HG03432 (cell line): ENCODE measurements around the gene MOB1A.
"Not testable (repeated sequence)": the region's sequence is repeated elsewhere in the genome, so short reads cannot be mapped to it uniquely, and the experiment has no call there.

Source experiments
- ATAC-seq: cut with Tn5 transposase; IDR thresholded peaks from one replicate; pipeline ENCODE4 v1.9.1; 2021; ENCODE audit warnings: mild to moderate bottlenecking, moderate library complexity; ENCODE audit not compliant: unreplicated experiment

Gene MOB1A

DNA sequence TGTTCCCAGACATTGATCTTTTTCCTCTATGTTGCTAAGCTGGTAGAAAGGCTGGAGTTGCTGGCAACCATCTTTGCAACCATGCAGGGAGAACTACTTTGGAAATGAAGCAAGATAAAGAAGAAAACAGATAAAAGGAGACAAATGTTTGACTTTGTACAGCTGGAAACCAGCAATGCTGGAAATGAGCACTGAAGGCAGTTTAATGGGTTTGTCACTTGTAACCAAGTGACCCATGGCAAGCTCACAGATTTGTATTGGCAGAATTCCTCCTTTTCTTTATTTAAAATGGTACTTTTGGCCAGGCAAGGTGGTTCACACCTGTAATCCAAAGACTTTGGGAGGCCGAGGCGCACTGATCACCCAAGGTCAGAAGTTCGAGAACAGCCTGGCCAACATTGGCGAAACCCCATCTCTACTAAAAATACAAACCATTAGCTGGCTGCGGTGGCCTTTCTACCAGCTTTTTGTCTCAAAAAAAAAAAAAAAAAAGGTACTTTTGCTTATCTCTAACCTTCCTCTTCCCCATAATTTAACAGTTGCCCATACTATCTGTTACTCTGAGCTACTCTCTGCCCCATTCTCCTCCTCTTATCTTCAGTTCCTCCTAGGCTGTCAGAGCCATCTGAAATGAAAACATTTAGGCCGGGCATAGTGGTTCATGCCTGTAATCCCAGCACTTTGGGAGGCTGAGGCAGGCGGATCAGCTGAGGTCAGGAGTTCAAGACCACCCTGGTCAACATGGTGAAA, 28.9 kb downstream of the MOB1A start:
- no peak for ATAC-seq

DNA sequence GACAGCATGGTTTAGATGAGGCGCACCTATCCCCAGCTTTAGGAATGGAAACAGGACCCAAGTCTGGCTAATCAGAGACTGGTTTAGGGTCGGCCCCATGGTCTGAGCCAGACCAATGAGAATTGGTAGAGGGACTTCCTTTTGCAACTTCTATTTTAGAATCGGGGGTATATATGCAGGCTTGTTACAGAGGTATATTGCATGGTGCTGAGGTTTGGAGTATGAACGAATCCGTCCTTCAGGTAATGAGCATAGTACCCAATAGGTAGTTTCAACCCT, 29.5 kb downstream of the MOB1A start:
- no peak for ATAC-seq

DNA sequence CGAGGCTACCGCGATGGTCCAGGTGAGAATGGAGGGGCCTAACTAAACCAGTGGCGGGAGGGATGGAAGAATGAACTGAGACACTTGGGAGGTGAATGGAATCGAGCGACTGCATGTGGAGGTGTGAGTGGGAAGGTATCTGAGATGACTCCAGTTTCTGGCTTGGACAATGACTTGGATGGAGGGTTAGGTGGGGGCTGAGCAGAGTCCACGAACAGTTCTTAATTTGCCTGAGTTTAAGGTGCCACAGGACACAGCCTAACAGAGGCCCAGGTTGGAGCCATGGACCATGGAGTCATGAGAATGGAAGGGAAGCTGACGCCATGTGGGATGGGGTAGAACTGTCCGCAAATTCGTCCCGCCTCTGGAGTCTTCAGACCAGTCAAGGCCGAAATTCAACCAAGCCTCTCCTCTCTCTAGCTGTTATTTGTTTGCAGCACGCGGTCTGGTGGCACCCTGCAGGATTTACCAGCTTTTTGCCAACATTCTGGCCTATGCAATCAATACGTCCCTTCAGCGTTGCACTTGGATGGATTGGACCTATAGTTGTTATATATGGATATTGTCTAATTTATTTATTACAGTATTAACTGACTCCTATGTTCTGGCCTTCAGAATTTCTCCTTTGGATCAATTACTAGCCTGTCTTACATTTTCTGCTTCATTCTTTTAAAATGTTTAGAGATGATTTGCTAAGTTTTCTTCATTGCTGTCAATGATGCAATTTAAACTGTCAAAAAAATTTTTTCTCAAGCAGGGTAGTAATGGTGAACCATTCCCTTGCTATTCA, 30.0 kb downstream of the MOB1A start:
- ATAC-seq: no peak

DNA sequence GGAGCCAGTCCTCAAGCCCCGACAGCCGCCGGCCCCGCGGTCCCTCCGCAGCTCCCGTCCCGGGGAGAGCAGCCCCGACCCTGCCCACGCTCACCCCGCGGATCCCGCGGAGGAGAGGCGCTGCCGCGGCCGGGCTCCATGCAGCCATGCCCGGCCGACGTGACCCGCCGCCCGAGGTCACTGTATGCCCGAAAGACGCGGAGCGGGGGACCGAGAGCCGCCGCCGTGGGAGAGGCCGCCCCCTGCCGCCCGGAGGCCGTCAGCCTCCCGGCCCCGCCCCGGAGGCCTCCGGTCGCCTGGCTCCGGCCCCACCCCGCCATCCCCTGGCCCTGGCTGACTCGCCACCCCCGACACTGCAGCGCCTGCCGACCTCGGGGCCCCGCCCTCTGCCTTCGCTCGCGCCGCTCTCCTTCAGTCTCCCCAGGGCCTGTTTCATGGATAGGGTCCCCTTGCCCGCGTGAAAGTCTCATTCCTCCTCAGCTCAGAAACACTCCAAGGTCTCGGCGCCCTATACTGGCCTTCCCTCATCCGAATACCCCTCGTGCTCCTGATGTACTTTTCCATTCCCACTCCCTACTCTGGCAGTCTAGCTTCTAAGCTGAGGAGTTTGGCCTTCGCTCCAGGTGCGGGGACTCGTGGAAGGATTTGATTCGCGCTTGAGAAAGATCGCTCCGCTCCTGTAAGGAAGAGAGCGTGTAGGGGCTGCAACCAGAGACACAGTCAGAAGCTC, 30.8 kb downstream of the MOB1A start, which contains the start of gene BOLA3:
TSS of gene BOLA3 (minus strand) at position 186 of the 730 bp plus-strand sequence. CDS start at position 148, 38 bp downstream.
- ATAC-seq: peak; percentile 96

DNA sequence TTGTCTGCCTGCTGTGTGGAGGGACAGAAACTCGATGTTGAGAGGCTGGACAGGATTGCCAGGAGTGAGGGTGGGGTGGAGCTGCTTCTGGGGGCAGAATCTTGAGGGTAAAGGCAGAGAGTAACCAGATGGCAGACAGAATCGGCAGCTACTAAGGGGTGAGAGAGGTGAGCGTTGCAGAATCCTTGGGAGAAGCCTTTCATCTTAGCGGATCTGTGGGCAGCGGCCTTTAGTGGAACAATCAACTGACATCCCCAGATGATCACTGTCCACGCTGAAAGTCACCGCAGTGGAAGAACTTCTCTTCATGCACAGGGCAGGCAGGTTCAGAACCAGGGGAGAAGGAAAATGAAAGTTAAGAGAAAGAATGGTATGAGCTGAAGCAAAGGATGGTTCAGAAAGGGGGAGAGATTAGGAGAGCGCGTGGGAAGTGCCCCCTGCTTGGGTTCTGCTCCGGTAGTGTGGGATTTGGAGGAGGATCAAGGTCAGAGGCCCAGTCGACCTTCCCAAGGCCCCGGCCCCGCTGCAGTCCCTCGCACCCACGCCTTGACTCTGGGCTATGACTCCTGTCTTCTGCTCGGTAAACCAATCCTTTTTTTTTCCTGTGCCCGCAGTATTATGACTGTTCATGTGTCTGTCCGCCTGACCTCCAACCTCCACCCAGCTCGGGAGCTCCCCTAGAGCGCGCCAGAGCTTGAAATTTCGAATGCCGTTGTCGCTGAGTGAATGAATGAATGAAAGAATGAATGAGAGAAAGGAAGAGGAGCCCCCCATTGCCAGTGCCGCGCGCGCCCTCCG, 31.6 kb downstream of the MOB1A start:
- no peak for ATAC-seq

DNA sequence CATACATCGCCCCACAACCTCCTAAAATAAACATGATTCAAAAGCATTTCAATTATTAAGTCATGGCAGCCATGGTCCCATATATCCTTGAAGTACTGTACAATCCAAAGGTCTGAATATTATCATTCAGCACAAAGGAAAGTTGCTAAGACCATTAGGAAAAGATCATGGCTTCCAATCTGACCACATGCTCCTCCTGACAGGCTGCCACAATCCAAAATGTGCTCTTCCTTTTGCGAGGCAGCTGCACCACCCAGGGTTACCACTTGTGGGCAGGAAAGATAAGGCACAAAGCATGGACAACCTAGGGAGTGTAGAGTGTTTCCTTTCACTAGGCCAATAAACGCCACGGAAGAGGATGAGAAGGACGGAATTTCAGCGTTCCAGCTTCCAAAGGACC, 36.3 kb downstream of the MOB1A start:
- no peak for ATAC-seq

DNA sequence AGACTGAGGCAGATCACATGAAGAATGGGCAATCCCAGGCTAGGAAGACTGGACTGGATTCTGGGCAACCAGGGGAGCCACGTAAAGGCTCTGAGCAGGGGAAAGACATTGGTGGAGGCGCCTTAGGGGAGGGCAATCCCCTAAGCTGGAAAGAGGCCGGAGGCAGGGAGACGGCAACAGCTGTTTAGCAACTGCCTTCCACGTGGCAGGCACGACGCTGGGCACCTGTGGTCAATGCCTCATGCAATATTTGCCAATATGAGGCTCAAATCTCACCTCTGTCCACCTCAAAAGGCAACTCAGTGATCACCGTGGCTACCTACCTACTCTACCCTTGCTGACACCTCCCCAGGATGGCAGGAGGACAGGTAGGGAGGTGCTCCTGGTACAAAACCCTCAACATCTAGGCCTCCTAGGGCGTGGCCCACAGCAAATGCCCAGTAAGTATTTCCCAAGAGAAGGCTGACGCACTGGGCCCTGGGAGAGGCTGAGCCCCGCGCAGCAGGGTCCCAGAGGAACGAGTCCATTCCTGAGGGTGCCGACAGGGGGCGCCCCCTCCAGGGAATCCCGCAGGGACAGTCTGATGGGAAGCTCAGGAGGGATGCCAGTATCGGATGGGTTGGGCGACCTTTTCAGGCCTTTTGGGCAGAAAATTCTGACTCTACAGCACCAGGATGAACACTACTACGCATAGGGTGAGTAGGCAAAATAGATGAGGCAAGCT, 39.9 kb downstream of the MOB1A start:
- ATAC-seq: no peak

DNA sequence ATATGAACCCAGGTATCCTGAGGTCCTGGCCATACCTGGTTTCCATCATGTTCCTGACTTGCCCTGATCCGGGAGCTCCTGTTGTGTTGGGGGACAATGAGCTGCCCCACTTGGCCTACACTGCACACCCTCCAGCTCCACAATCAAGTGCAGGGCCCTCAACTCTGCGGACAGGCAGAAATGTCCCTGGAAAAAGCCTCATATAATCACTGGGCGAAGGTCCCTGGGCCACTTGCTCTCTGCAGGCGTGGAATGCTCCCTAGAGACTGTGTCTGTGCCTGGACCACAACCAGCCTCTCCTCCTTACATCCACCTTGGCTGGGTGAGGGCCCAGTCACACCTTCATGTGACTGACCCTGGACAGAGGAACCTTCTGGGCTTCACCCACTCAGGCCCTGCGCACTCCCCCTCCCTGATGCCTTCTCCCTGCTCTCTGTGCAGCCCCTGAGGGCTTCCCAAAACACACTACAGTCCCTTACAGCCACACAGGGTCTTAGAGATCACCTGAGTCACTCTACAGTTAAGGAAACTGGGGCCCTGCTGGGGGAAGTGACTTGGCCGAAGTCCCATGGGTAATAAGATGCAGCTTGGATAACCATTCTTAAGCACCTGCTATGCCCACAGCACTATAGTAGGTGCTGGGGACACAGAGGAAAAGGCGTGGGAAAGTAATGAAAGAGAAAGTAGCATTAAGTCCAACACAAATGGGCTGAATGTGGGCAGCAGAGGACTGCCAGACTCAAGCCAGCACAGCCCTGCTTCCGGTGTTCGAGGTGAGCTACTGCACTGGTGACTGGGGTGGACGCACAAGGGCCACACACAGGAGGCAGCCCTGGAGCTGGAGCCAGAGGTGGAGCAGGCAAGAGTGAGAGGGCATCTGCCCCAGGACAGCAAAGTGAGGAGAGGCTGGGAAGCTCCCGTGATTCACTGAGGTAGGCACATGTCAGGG, 40.8 kb downstream of the MOB1A start:
- ATAC-seq: no peak

DNA sequence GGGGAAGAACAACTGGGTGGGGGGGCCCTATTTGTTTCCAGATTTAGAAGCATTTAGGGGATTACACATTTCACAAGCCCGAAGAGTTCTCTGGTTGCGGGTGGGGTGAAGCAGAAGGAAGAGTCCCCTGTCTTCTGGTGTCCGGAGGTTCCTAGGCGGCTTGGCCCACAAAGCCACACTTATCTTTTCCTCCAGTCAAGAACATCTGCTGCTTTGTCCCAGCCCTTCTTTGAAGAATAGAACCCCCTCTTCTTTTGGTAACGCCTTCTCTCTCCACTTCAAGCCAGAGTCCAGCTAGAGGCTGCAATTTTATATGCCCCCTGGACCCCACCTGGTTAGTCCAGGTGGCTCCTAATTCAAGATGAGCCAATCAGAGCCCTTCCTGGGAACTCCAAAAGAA, 46.8 kb downstream of the MOB1A start:
- no peak for ATAC-seq

DNA sequence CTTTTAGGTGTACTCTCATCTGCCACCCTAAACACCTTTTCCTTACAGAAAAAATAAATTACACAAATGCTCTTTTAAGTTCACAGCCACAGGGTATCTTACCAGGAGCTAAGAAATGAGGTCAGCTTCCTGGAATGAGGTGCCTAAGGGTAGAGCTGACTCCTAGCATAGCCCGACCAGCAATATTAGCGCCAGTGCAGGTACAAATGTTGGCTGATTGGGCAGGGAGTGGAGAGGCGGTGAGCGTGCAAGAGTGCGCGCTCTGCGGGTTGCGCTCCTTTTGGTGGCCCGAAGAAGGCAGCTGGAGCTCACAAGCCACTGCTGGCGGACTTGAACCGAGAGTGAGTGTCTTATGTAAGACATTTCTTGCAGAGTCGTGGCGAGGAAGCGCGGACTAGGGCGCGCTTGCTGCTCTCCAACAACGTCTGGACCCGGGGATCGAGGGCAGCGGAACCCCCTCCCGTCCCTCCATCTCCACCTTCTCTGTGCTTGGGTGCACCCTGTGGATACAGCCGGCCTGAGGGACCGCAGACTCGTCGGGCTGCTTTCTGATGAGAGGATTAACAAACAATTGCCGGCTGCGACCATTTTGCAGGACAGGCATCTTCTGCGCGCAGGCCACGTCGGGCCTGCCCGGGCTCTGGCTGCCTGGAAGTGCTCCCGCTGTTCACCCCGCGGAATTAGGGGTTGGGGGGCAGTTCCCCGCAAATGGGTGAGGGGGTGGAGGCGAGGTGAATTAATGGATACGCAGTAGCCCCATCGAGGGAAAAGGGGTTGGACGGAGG, 48.3 kb downstream of the MOB1A start:
- no peak for ATAC-seq

DNA sequence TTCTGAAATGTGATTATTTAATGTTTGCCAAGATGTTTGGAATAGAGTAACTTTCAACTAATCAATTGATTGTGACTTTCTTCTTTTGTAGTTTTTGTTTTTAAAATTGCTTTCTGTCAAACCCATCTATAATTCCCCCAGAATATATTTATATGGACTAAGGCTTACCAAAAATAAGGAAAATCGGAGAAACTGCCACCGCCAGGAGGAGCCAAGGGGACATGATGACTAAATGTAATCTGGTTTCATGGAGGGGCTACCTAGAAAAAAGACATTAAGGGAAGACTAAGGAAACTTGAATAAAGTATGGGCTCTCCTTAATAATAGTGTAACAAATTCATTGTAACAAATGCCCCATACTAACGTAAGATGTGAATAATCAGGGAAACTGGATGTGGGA, 50.5 kb downstream of the MOB1A start:
- no peak for ATAC-seq

DNA sequence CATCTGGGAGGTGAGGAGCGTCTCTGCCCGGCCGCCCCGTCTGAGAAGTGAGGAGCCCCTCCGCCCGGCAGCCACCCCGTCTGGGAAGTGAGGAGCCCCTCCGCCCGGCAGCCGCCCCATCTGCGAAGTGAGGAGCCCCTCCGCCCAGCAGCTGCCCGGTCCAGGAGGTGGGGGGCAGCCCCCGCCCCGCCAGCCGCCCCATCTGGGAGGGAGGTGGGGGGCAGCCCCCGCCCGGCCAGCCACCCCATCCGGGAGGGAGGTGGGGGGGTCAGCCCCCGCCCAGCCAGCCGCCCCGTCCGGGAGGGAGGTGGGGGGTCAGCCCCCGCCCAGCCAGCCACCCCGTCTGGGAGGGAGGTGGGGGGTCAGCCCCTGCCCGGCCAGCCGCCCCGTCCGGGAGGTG, 54.7 kb downstream of the MOB1A start:
- not testable (repeated sequence) for ATAC-seq

DNA sequence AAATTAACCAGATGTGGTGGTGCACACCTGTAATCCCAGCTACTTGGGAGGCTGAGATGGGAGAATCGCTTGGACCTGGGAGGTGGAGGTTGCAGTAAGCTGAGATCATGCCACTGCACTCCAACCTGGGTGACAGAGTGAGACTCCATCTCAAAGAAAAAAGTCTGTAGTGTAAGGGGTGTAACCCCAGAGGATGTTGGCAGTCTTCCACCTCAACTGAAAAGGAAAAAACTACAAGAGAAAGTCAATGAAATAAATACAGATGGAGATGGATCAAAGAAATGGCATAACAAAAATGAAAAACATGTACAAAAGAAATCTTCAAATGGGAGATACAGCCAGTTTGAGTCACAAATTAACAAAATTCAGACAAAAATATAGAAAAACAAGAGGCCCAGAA, 56.8 kb downstream of the MOB1A start:
- ATAC-seq: not testable (repeated sequence)

DNA sequence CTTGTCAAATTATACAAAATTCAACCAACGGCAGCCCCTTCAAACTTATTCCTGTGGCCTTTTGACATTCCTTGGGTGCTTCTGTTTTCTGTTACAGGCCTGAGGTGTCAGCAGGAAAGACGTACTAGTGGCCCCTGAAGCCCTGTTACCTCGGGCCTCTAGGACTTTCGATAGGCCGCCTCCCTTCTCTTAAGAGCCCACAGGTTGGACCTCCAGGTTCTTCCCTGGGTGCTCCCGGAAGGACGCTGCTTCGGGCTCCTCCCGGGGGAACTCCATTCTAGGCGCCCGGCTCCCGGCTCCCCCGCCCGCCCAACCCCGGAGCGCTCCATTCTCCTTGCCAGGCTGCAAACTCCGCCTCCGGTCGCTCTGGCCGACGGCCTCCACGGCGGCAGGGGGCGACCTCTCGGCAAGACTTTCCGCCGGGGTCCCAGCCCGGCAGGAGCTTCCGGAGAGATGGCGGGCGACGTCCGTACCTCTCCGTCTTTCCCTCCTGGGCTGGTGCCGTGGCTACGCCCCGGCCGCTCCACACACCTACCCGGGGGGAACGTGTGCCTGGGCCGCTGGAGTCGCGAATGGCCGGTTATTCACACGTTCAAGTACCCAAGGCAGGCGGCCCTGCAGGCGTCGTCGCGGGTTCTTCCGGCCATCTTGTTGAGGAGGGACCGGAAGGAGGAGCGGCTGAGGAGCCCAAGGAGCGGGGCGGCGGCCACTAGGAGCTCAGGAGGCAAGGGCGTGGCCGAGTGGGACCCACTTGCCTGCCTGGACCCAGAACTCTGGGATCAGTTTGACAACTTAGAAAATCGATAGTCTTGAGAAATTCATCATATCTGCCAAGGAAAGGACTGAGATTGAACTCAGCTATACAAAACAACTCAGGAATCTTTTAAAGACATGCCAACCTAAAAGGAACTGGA, 58.5 kb downstream of the MOB1A start:
- peak; percentile 98 for ATAC-seq

DNA sequence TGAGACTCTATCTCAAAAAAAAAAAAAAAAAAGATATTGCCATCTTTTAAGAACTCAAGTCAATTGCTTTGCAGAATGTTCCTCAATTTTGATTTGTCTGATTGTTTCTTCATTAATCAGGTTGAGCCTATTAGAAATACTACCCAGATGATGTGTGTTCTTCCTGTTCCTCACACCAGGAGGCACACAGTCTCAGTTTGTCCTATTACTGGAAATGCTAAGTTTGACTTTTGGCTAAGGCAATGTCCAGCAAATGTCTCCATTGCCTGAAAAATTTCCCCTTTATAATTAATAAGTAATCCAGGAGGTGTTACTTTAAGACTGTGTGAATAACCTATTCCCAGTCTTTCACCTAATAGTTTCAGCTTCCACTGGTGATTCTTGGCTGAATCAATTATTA, 59.3 kb downstream of the MOB1A start:
- ATAC-seq: no peak

DNA sequence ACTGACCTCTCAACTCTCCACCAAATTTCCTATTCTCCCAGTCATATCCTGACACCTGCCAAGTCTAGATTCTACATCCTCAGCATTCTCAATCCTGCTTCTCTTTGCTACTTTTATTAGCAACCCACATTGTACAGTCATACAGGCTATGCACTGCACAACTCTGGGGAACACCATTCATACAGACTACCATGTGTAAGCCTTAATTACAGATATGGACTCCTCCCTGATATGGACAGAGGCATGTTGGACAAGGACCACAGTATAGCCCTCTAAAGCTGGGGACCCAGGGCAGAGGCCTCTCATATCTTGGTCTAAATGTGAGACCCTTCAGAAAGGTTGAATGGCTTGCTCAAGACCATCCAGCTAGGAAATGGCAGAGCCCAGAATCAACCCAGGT, 67.3 kb downstream of the MOB1A start:
- no peak for ATAC-seq

DNA sequence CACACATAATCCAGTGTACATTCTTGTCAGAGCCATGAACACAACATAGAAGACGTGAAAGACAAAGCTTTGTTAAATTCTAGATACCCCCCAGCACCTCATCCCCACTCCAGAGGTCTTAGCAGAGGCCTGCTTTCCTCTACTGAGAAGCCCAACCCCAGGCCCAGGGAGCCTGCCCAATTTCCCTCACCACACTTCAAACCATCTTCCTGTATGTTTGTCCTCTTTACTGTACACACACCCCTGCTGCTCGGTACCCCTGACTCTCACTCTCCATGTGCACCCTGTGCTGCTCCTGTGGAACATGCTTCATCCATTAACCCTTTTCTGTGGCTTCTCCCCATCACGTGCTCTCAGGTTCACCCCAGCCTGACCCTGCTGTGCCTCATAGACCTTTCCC, 68.1 kb downstream of the MOB1A start:
- ATAC-seq: no peak
